HepG2 (cell line): ENCODE results near the gene SLC17A3. TPM values are rescaled to one million over a fixed set of nuclear protein-coding genes. Genes with fewer than 3 reads are reported as not detected.
A peak's percentile ranks its signal among the peaks of the same experiment; 100 is the strongest.

ENCODE experiments used
- ATAC-seq: fragments of 200-7000 bp; cut with Tn5 transposase; 3 replicates; pipeline ENCODE4 v1.9.1; 2020; ENCODE audit warnings: mild to moderate bottlenecking, moderate library complexity
- BruUV-seq: library from RNA; stranded (reverse); fragments of 400-500 nt; replicated peaks from 2 replicates; lab custom pipeline; 2021; lab: Mats Ljungman, UMichigan
- CTCF ChIA-PET: fragments of 300-600 bp; formaldehyde crosslinking; extraction: SDS; loops from one replicate; lab custom pipeline; 2021; ENCODE audit warnings: low total read pairs, inconsistent platforms, low intra/inter-chr PET ratio; lab: Yijun Ruan, JAX
- POLR2A ChIA-PET: fragments of 350-600 bp; sonication (Branson Sonifier 250); formaldehyde crosslinking; loops from one replicate; lab custom pipeline; 2020; ENCODE audit warnings: antibody characterized with exemption, inconsistent platforms; lab: Yijun Ruan, JAX
- DNase-seq: peaks from one replicate; pipeline ENCODE4 v3.0.0-alpha.2; 2015; ENCODE audit warnings: low spot score
- FAIRE-seq: peaks from 3 replicates; lab custom pipeline; 2011; peaks lifted over from hg19 to GRCh38; lab: Jason Lieb, UNC
- H2AFZ ChIP-seq: one replicate; pipeline ENCODE4 v1.6.1; 2011; ENCODE audit warnings: low read length, inconsistent platforms
- H3K27ac ChIP-seq: fragments of 300-600 bp; 3 replicates; pipeline ENCODE4 v1.8.0; 2011; ENCODE audit warnings: mixed run types, mild to moderate bottlenecking, mixed read lengths, low read length, inconsistent platforms; ENCODE audit not compliant: insufficient read depth; ENCODE audit errors: extremely low read length
- H3K27me3 ChIP-seq, 2 experiments: fragments of 200-600 bp in 1 of 2; 2 replicates in 1 of 2; 3 replicates in 1 of 2; pipeline versions ENCODE4 v1.6.0 to v1.8.0; 2011; ENCODE audit warnings: low read length in 2 of 2, mild to moderate bottlenecking in 2 of 2, moderate library complexity in 2 of 2, inconsistent platforms in 1 of 2; ENCODE audit not compliant: insufficient read depth in 2 of 2, control insufficient read depth in 1 of 2
- H3K36me3 ChIP-seq, 2 experiments: fragments of 200-600 bp in 1 of 2; replicated peaks in 1 of 2; 2 replicates in 1 of 2; 3 replicates in 1 of 2; pipeline versions ENCODE4 v1.5.1 to v1.8.0; 2011; ENCODE audit warnings: low read length in 2 of 2, inconsistent platforms in 1 of 2; ENCODE audit not compliant: insufficient read depth in 2 of 2, control insufficient read depth in 1 of 2
- H3K4me1 ChIP-seq: 2 replicates; pipeline ENCODE4 v1.5.1; 2012; ENCODE audit warnings: low read length, inconsistent platforms; ENCODE audit not compliant: insufficient read depth
- H3K4me2 ChIP-seq: 2 replicates; pipeline ENCODE4 v1.6.0; 2011; ENCODE audit warnings: low read depth, low read length, inconsistent platforms
- H3K4me3 ChIP-seq, 3 experiments: fragments of 200-600 bp in 1 of 3; sonication (generic), shearing (Covaris generic) in 1 of 3; replicated peaks in 1 of 3; 2 replicates each; pipeline ENCODE4 v1.5.1; 2011 to 2016; ENCODE audit warnings: low read length in 3 of 3, inconsistent platforms in 2 of 3, low read depth in 2 of 3, mild to moderate bottlenecking in 2 of 3, control low read depth in 1 of 3, mixed read lengths in 1 of 3; ENCODE audit not compliant: insufficient read depth in 1 of 3
- H3K79me2 ChIP-seq: one replicate; pipeline ENCODE4 v1.6.1; 2011; ENCODE audit warnings: low read length, inconsistent platforms; ENCODE audit not compliant: insufficient read depth
- H3K9ac ChIP-seq: 2 replicates; pipeline ENCODE4 v1.6.0; 2011; ENCODE audit warnings: mild to moderate bottlenecking, low read depth, low read length, inconsistent platforms; ENCODE audit not compliant: insufficient read depth
- H3K9me3 ChIP-seq: 2 replicates; pipeline ENCODE4 v1.5.1; 2012; ENCODE audit warnings: mild to moderate bottlenecking, low read length
- H4K20me1 ChIP-seq: 2 replicates; pipeline ENCODE4 v1.6.0; 2011; ENCODE audit warnings: inconsistent platforms, mild to moderate bottlenecking, low read length, moderate library complexity; ENCODE audit not compliant: insufficient read depth
- ELF3 ChIP-seq: IDR thresholded peaks from 2 replicates; pipeline ENCODE4 v1.6.1; 2016; ENCODE audit warnings: missing genetic modification reagents, missing compliant biosample characterization
- GABPA ChIP-seq, 2 experiments: IDR thresholded peaks; 2 replicates each; pipeline ENCODE4 v1.6.1; 2011 to 2016; ENCODE audit warnings: low read depth in 2 of 2, low read length in 1 of 2, missing biosample characterization in 1 of 2, missing genetic modification characterization in 1 of 2
- HMG20A ChIP-seq: IDR thresholded peaks from 2 replicates; pipeline ENCODE4 v1.6.1; 2016; ENCODE audit warnings: borderline replicate concordance
- ZMYM3 ChIP-seq: sonication (generic); formaldehyde crosslinking; IDR thresholded peaks from 2 replicates; pipeline ENCODE4 v1.5.1; 2020; ENCODE audit warnings: mild to moderate bottlenecking, missing genetic modification reagents
- ZNF451 ChIP-seq: sonication (generic); formaldehyde crosslinking; IDR thresholded peaks from 2 replicates; pipeline ENCODE4 v1.5.0; 2020; ENCODE audit warnings: mild to moderate bottlenecking, missing genetic modification reagents
- WGBS: methylation state at CpG from one replicate; pipeline ENCODE4 v1.1.6; 2017; ENCODE audit warnings: low lambda C conversion rate; 5-methylcytosine and 5-hydroxymethylcytosine counted together
- in situ Hi-C: cut with HindIII; loops from 2 replicates; pipeline ENCODE4 v1.10.0; 2017; ENCODE audit warnings: low pct_unique_long_range_greater_than_20kb; ENCODE audit not compliant: extremely low pct_ligation_motif_present
- intact Hi-C: fragments of 100-400 bp; cut with micrococcal nuclease; formaldehyde crosslinking; loops from one replicate; pipeline ENCODE4 v1.10.0; 2022; ENCODE audit not compliant: unreplicated experiment
- polyA plus RNA-seq, 8 experiments: library from polyadenylated mRNA; depleted of rRNA in 3 of 8; stranded (reverse) in 7 of 8; unstranded in 1 of 8; fragments of >200 nt; fragmentation: Illumina TruSeq in 4 of 8; extraction: Trizol in 4 of 8; gene quantifications; 2 replicates each; pipeline versions ENCODE4 v1.2.1 to v1.2.3, GENCODE V29; 2011 to 2016; ENCODE audit warnings: low read depth in 4 of 8, missing spikeins in 1 of 8, mixed read lengths in 1 of 8; ENCODE audit not compliant: insufficient read depth in 1 of 8
- total RNA-seq, 5 experiments: library from RNA; depleted of rRNA; stranded (reverse); fragments of >200 nt; fragmentation: Illumina TruSeq; extraction: Trizol; gene quantifications; 2 replicates each; pipeline ENCODE4 v1.2.3, GENCODE V29; 2016; ENCODE audit warnings: low read depth in 1 of 5
- TF ChIP-seq, protein P1 (sequence below): IDR thresholded peaks from 2 replicates; pipeline ENCODE4 v1.6.1; 2016; ENCODE audit warnings: low read depth

SLC17A3 gene
- total and polyA plus RNA-seq, 2 of the 13 experiments (the other 11 are each of a cell fraction or from before 2014, with no cell fraction given) = 0.09 to 0.11 TPM

DNA sequence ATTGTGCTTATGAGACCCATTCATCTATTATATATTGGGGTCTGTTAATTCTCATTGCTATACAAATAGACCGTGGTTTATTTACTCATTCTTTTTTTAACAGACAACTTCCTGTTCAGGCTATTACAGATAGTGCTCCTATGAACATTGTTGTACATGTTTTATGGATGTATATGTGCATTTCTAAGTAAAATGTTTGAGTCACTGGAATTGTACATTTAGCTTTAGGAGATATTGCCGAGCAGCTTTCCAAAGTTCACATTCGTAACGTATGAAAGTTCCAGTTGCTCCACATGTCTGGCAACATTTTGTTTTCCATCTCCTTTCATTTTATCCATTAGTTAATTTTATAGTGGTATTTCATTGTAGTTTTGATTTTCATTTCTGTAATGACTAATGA lies 37.3 kb upstream of the SLC17A3 start:
- WGBS = 94% methylated on average over 4 of the region's 4 CpGs
- Histone ChIP-seq H3K27me3 (no peaks in the 10 kb centered on the region), H3K36me3 (peaks cover 0 to 6% of the 10 kb centered on the region in 2 experiments; a peak in 2 of 5 replicates), H2AFZ (no peak overlapping the region), H3K4me2 (no peak overlapping the region), H3K9ac (no peak overlapping the region), H3K4me1 (peaks cover 82% of the 10 kb centered on the region), H3K4me3 (no peak overlapping the region), H3K9me3 (no peaks in the 10 kb centered on the region), H3K79me2 (no peaks in the 10 kb centered on the region), H4K20me1 (no peaks in the 10 kb centered on the region), H3K27ac (peak overlapping the region; percentile 12)
- FAIRE-seq = no peak
- DNase-seq = no peak
- intact Hi-C loops (loop anchor here (5.0 kb wide), 2 partner anchors 81 to 269 kb away; no protein-coding TSS in a partner anchor), in situ Hi-C loops (no loop called here)
- BruUV-seq = no TSS peak
- no peak for ATAC-seq
- TF ChIP-seq GABPA (IDR thresholded peaks at IDR 0.05; ENCODE audit: low read depth, low read length) = no peak
- TF ChIP-seq GABPA (CRISPR knock-in tag; IDR thresholded peaks at IDR 0.05; ENCODE audit: low read depth) = 0 out of 2 replicates have a peak, but pooled peaks have one; percentile 19
- TF ChIP-seq ELF3 (CRISPR knock-in tag) = peak; percentile 32; the same call in 1 of the 2 replicates
- no peak for TF ChIP-seq ZNF451 (CRISPR knock-in tag)
- TF ChIP-seq, protein P1, sequence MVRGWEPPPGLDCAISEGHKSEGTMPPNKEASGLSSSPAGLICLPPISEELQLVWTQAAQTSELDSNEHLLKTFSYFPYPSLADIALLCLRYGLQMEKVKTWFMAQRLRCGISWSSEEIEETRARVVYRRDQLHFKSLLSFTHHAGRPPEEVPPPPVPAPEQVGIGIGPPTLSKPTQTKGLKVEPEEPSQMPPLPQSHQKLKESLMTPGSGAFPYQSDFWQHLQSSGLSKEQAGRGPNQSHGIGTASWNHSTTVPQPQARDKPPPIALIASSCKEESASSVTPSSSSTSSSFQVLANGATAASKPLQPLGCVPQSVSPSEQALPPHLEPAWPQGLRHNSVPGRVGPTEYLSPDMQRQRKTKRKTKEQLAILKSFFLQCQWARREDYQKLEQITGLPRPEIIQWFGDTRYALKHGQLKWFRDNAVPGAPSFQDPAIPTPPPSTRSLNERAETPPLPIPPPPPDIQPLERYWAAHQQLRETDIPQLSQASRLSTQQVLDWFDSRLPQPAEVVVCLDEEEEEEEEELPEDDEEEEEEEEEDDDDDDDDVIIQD (CRISPR knock-in tag) = peak; percentile 25; the same call in 1 of the 2 replicates
- peak; percentile 8; the same call in 1 of the 2 replicates for TF ChIP-seq HMG20A (CRISPR knock-in tag)
- no peak for TF ChIP-seq ZMYM3 (CRISPR knock-in tag)
- CTCF ChIA-PET = no interaction called here
- POLR2A ChIA-PET = interaction anchor here (1.8 to 5.5 kb wide), 6 partner anchors 9 to 270 kb away, joined by 5 to 111 read pairs (median 19); partner anchors contain the start of gene SLC17A2
